H1 (cell line): ENCODE measurements around the gene CDH12. TPM values are rescaled to one million over a fixed set of nuclear protein-coding genes. Genes with fewer than 3 reads are reported as not detected.

ENCODE experiments used
- CTCF ChIA-PET: fragments of 300-600 bp; sonication (Branson Sonifier 250); formaldehyde crosslinking; loops from one replicate; lab custom pipeline; 2021; ENCODE audit not compliant: partially characterized antibody; lab: Charles Lee
- POLR2A ChIA-PET: fragments of 300-600 bp; sonication (Branson Sonifier 250); formaldehyde crosslinking; loops from one replicate; lab custom pipeline; 2021; ENCODE audit warnings: inconsistent platforms; ENCODE audit not compliant: partially characterized antibody; lab: Charles Lee
- DNase-seq, 2 experiments: peaks; one replicate each; pipeline versions ENCODE4 v3.0.0 to v3.0.0-alpha.2; 2010 to 2022; ENCODE audit warnings: low spot score in 2 of 2, low read depth in 1 of 2, mixed read lengths in 1 of 2
- FAIRE-seq: peaks from 2 replicates; lab custom pipeline; 2011; peaks lifted over from hg19 to GRCh38; lab: Jason Lieb, UNC
- H2AFZ ChIP-seq: 2 replicates; pipeline ENCODE4 v1.8.1; 2012; ENCODE audit warnings: low read length, inconsistent platforms
- H2AK5ac ChIP-seq: 2 replicates; pipeline ENCODE4 v1.6.1; 2013; ENCODE audit warnings: low read depth, low read length
- H2BK120ac ChIP-seq: replicated peaks from 2 replicates; pipeline ENCODE3; 2013; ENCODE audit warnings: low read depth, low read length, inconsistent platforms
- H2BK12ac ChIP-seq: 2 replicates; pipeline ENCODE4 v1.6.1; 2013; ENCODE audit warnings: low read depth, low read length
- H2BK15ac ChIP-seq: 2 replicates; pipeline ENCODE4 v1.6.1; 2013; ENCODE audit warnings: low read length
- H2BK20ac ChIP-seq: 2 replicates; pipeline ENCODE4 v1.6.1; 2013; ENCODE audit warnings: low read length
- H2BK5ac ChIP-seq: 2 replicates; pipeline ENCODE4 v1.6.1; 2013; ENCODE audit warnings: low read depth, low read length
- H3K14ac ChIP-seq: 2 replicates; pipeline ENCODE4 v1.6.1; 2013; ENCODE audit warnings: inconsistent platforms; ENCODE audit not compliant: insufficient read length
- H3K18ac ChIP-seq: 2 replicates; pipeline ENCODE4 v1.6.1; 2013; ENCODE audit warnings: low read length; ENCODE audit errors: extremely low read depth
- H3K23ac ChIP-seq: 2 replicates; pipeline ENCODE4 v1.6.1; 2013; ENCODE audit warnings: inconsistent platforms; ENCODE audit not compliant: insufficient read length
- H3K23me2 ChIP-seq: 2 replicates; pipeline ENCODE4 v1.6.1; 2013; ENCODE audit warnings: low read depth, low read length
- H3K27ac ChIP-seq: 2 replicates; pipeline ENCODE4 v1.6.1; 2011; ENCODE audit warnings: low read depth, low read length, inconsistent platforms
- H3K27me3 ChIP-seq, 4 experiments: replicated peaks in 1 of 4; 1 replicate in 1 of 4; 2 replicates in 3 of 4; pipeline versions ENCODE4 v1.6.1 to v1.8.1; 2011 to 2013; ENCODE audit warnings: low read length in 3 of 4, mild to moderate bottlenecking in 3 of 4, inconsistent platforms in 2 of 4, mixed read lengths in 2 of 4, moderate library complexity in 1 of 4; ENCODE audit not compliant: control insufficient read depth in 3 of 4, insufficient read depth in 3 of 4; ENCODE audit errors: extremely low read depth in 1 of 4
- H3K36me3 ChIP-seq, 4 experiments: 2 replicates each; pipeline versions ENCODE4 v1.6.1 to v1.8.1; 2011 to 2013; ENCODE audit warnings: mild to moderate bottlenecking in 4 of 4, low read length in 3 of 4, moderate library complexity in 2 of 4, control low read depth in 1 of 4, inconsistent platforms in 1 of 4; ENCODE audit not compliant: insufficient read depth in 4 of 4, control insufficient read depth in 2 of 4
- H3K4ac ChIP-seq: replicated peaks from 2 replicates; pipeline ENCODE3; 2013; ENCODE audit warnings: low read length, low read depth, mixed read lengths, inconsistent platforms; ENCODE audit not compliant: insufficient read length
- H3K4me1 ChIP-seq, 4 experiments: replicated peaks in 1 of 4; 1 replicate in 1 of 4; 2 replicates in 3 of 4; pipeline versions ENCODE4 v1.6.1 to v1.8.1; 2011 to 2013; ENCODE audit warnings: low read length in 3 of 4, inconsistent platforms in 2 of 4, mixed read lengths in 1 of 4; ENCODE audit not compliant: insufficient read depth in 4 of 4, control insufficient read depth in 3 of 4
- H3K4me2 ChIP-seq, 2 experiments: 2 replicates each; pipeline versions ENCODE4 v1.6.1 to v1.8.1; 2011 to 2013; ENCODE audit warnings: low read depth in 2 of 2, low read length in 2 of 2, control low read depth in 1 of 2, inconsistent platforms in 1 of 2, mild to moderate bottlenecking in 1 of 2; ENCODE audit not compliant: insufficient read depth in 1 of 2
- H3K4me3 ChIP-seq, 4 experiments: fragments of 200-600, 300-600 bp in 1 of 4; sonication (generic), shearing (Covaris generic), sonication (Bioruptor Twin) in 1 of 4; 2 replicates each; pipeline versions ENCODE4 v1.5.1 to v1.8.1; 2011 to 2016; ENCODE audit warnings: low read length in 4 of 4, low read depth in 3 of 4, control low read depth in 2 of 4, inconsistent platforms in 2 of 4, mild to moderate bottlenecking in 2 of 4, mixed read lengths in 1 of 4, moderate library complexity in 1 of 4; ENCODE audit not compliant: insufficient read depth in 2 of 4; ENCODE audit errors: extremely low read depth in 1 of 4
- H3K56ac ChIP-seq: replicated peaks from 2 replicates; pipeline ENCODE3; 2013; ENCODE audit warnings: low read depth, mild to moderate bottlenecking, mixed read lengths, low read length, inconsistent platforms; ENCODE audit not compliant: insufficient read length
- H3K79me1 ChIP-seq: 2 replicates; pipeline ENCODE4 v1.6.1; 2013; ENCODE audit warnings: low read depth, low read length, control low read depth
- H3K79me2 ChIP-seq, 2 experiments: 2 replicates each; pipeline versions ENCODE4 v1.6.1 to v1.8.1; 2012 to 2013; ENCODE audit warnings: low read length in 2 of 2, mild to moderate bottlenecking in 2 of 2, inconsistent platforms in 1 of 2; ENCODE audit not compliant: insufficient read depth in 2 of 2, control insufficient read depth in 1 of 2
- H3K9ac ChIP-seq, 4 experiments: replicated peaks in 1 of 4; 1 replicate in 1 of 4; 2 replicates in 3 of 4; pipeline versions ENCODE4 v1.6.1 to v1.8.1; 2011 to 2013; ENCODE audit warnings: low read depth in 3 of 4, low read length in 3 of 4, control low read depth in 2 of 4, mild to moderate bottlenecking in 2 of 4, moderate library complexity in 2 of 4, inconsistent platforms in 1 of 4; ENCODE audit errors: extremely low read depth in 1 of 4
- H3K9me3 ChIP-seq, 2 experiments: 2 replicates each; pipeline versions ENCODE4 v1.6.1 to v1.8.1; 2012 to 2013; ENCODE audit warnings: mild to moderate bottlenecking in 2 of 2, moderate library complexity in 2 of 2, control low read depth in 1 of 2, inconsistent platforms in 1 of 2, low read depth in 1 of 2, low read length in 1 of 2, mixed read lengths in 1 of 2; ENCODE audit not compliant: insufficient read depth in 2 of 2
- H4K20me1 ChIP-seq, 2 experiments: replicated peaks in 1 of 2; 2 replicates each; pipeline versions ENCODE3 to v1.8.1; 2011 to 2013; ENCODE audit warnings: inconsistent platforms in 2 of 2, low read length in 2 of 2, mild to moderate bottlenecking in 1 of 2; ENCODE audit not compliant: insufficient read depth in 2 of 2, control insufficient read depth in 1 of 2
- H4K5ac ChIP-seq: 2 replicates; pipeline ENCODE4 v1.6.1; 2013; ENCODE audit warnings: low read length, low read depth, mixed read lengths, inconsistent platforms; ENCODE audit not compliant: insufficient read length
- H4K8ac ChIP-seq: 2 replicates; pipeline ENCODE4 v1.8.0; 2013; ENCODE audit warnings: mild to moderate bottlenecking, moderate library complexity, low read length, inconsistent platforms; ENCODE audit not compliant: insufficient read depth; ENCODE audit errors: extremely low read depth
- H4K91ac ChIP-seq: replicated peaks from 2 replicates; pipeline ENCODE3; 2013; ENCODE audit warnings: low read length, mixed read lengths, inconsistent platforms; ENCODE audit not compliant: insufficient read length
- RBBP5 ChIP-seq: IDR thresholded peaks from 2 replicates; pipeline ENCODE4 v1.7.1; 2012; ENCODE audit warnings: low read depth, mild to moderate bottlenecking, inconsistent platforms, low read length, moderate library complexity, borderline replicate concordance
- SIN3A ChIP-seq, 2 experiments: IDR thresholded peaks in 1 of 2; conservative IDR thresholded peaks in 1 of 2; 2 replicates each; pipeline ENCODE4 v1.6.1; 2011 to 2012; ENCODE audit warnings: low read length in 2 of 2, improper control_type of control experiment in 1 of 2, low read depth in 1 of 2, mild to moderate bottlenecking in 1 of 2
- SIRT6 ChIP-seq: IDR thresholded peaks from one replicate; pipeline ENCODE4 v1.7.1; 2012; ENCODE audit warnings: low read length, inconsistent platforms
- SP1 ChIP-seq: IDR thresholded peaks from 2 replicates; pipeline ENCODE4 v1.6.1; 2011; ENCODE audit warnings: low read depth, low read length
- WGBS, 2 experiments: shearing (Covaris generic) in 1 of 2; methylation state at CpG; one replicate each; pipeline versions ENCODE4 v1.1.6 to v1.1.7; 2013 to 2015; ENCODE audit warnings: low lambda C conversion rate in 2 of 2, mixed read lengths in 2 of 2, inconsistent platforms in 1 of 2, low coverage in 1 of 2, missing lambda C conversion rate in 1 of 2; ENCODE audit not compliant: insufficient replicate concordance in 2 of 2, insufficient coverage in 1 of 2, insufficient read length in 1 of 2; ENCODE audit errors: extremely low coverage in 1 of 2, missing lambda C conversion rate in 1 of 2; 5-methylcytosine and 5-hydroxymethylcytosine counted together
- polyA plus RNA-seq, 7 experiments: library from polyadenylated mRNA; depleted of rRNA in 3 of 7; stranded (reverse) in 5 of 7; unstranded in 2 of 7; fragments of >200 nt in 5 of 7; fragments of 200-250 nt in 2 of 7; gene quantifications; 1 replicate in 5 of 7; 2 replicates in 1 of 7; 4 replicates in 1 of 7; pipeline versions ENCODE4 v1.2.1 to v1.2.3, GENCODE V29; 2011 to 2013; ENCODE audit warnings: missing spikeins in 2 of 7, mixed read lengths in 2 of 7
- total RNA-seq: library from RNA; stranded (reverse); fragmentation: NEBNext Ultra II Directional; extraction: Animal tissue kit (Norgen Biotek cat#: 25700); gene quantifications from 2 replicates; pipeline ENCODE4 v1.2.1, GENCODE V29; 2021

CDH12 gene
- total and polyA plus RNA-seq, 2 of the 8 experiments (the other 6 are each of a cell fraction or from before 2014, with no cell fraction given): 0.03 TPM; not detected in 1

- Histone ChIP-seq H2AK5ac (no peak overlapping the region), H3K9ac (no peak overlapping the region), H3K9me3 (no peaks in the 10 kb centered on the region), H4K8ac (no peak overlapping the region), H4K20me1 (no peaks in the 10 kb centered on the region), H4K91ac (no peak overlapping the region), H3K14ac (no peak overlapping the region), H3K4me1 (peaks cover 0 to 3% (median 1%) of the 10 kb centered on the region in 4 experiments; a peak in 3 of 7 replicates), H3K27me3 (no peaks in the 10 kb centered on the region), H2AFZ (no peak overlapping the region), H3K56ac (no peak overlapping the region), H3K79me1 (no peaks in the 10 kb centered on the region), H3K79me2 (no peaks in the 10 kb centered on the region), H3K27ac (no peak overlapping the region), H2BK120ac (no peak overlapping the region), H2BK15ac (no peak overlapping the region), H3K18ac (no peak overlapping the region), H3K4me2 (no peak overlapping the region), H2BK20ac (no peak overlapping the region), H3K23ac (no peak overlapping the region), H3K4ac (no peak overlapping the region), H3K36me3 (no peaks in the 10 kb centered on the region), H3K23me2 (peaks cover 5% of the 10 kb centered on the region), H2BK12ac (no peak overlapping the region), H4K5ac (no peak overlapping the region), H2BK5ac (no peak overlapping the region), H3K4me3 (no peak overlapping the region)
- ChIA-PET CTCF (no interaction called here), POLR2A (no interaction called here)
- TF ChIP-seq SP1 (no peak), SIN3A (conservative IDR thresholded peaks at IDR 0.05 in 1 of 2, IDR thresholded peaks at IDR 0.05 in 1 of 2; ENCODE audit: low read depth in 1 of 2, low read length in 2 of 2) (no peak), RBBP5 (no peak), SIRT6 (no peak)
- DNase-seq (no peak), FAIRE-seq (no peak)
- 90% methylated on average over 4 of the region's 4 CpGs; no CpG with 5 or more reads in 1 of the 2 experiments for WGBS, 2 experiments
Observed at GRCh38 chr5:22855824-22856223, 2.7 kb upstream of the CDH12 start.
